ENCODE data around the gene JAKMIP1.

Gene JAKMIP1

DNA sequence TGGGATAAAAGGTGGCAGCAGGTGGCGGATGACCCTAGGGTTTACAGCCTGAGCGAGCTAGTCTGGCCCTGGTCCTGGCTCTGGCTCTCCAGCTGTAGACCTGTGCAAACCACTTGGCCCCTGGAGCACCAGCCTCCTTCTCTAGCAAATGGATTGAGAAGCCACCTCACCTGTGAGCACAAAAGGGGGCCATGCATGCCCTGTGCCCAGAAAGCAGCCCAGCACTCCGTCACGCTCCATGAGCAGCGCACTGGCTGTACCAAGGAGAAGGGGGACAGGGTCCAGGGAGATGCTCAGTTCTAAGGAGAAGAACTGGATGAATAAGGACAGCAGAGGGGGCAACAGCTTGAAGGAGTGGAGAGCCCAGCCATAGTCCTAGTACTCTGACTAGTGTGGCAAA is 135.2 kb downstream of the JAKMIP1 start:
- no peak for DNase-seq (ENCODE audit: low read depth in 2 of 2)

DNA sequence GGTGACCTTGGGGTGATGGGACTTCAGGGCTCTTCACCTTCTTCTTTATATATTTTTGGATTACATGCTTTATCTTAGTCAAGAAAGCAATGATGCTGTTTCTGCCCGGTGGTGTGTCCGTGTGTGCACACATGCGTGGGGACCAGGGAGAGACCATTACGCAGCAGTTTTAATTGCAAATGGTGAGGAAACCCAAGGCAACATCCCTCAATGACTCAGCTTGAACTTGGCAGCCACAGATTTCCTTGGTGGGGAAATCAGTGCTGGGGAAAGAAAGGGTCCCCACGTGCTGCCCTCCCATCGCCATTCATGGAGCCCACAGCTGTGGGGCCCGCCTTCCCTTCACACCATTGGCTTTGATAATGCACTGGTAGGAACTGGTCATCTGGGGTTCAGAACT is 136.0 kb downstream of the JAKMIP1 start:
- DNase-seq (ENCODE audit: low read depth in 2 of 2): no peak

DNA sequence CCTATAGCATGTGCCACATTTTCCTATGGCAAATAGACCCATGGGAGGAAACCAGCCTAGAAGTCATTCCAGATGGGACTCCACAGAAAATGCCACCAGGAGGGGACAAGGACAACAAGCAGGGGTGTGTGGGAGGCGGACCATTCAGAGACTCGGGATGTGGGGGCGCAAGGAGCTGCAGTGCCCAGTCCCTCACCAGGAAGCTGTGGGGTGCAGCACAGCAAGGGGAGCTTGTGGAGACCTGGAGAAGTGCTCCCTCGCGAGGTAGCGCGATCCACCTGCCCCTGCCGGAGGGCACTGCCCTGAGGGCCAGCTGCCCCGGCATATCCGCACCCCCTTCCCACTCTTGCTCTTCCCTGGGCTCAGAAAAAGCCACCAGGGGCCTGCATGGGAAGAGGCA is 136.7 kb downstream of the JAKMIP1 start:
- DNase-seq (ENCODE audit: low read depth in 2 of 2): no peak

DNA sequence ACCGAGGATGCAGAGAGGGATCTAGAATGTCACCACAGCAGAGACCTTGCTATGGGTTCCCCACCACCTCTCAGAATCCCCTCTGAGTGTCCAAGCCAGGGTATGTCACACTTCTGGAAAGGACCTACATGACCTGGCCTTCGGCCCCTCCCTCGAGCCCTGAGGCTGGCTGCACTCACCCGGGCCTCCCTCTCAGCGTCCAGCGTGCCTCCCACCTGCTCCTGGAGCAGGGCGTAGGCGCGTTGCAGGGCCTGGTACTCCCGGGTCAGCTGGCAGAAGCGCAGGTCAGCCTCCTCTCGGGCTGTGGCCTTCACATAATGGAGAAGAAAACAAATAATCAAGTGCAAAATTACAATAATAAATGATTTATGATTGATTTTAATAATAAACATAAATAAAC is 138.2 kb downstream of the JAKMIP1 start:
- DNase-seq (ENCODE audit: low read depth in 2 of 2): no peak

DNA sequence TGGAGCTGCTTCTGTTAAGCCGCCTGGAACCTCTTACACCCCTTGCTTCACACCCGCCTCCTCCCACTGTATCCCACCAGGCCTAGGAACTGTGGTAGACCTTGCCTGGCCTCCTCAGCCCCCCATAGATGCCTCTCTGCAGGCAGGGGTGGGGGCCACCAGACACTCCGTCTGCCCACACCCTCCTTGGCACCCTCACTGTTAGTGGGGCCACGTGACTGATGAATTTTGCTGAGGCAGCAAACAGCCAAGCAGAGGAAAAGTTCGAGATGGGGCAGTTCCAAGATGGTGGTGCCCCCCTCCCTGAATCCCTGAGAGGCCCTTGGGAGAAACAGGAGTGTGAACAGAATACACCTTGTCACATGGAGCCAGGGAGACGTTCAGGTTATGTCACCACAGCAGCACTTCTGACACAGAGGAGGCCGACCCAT is 141.0 kb downstream of the JAKMIP1 start:
- DNase-seq (ENCODE audit: low read depth in 2 of 2): no peak

DNA sequence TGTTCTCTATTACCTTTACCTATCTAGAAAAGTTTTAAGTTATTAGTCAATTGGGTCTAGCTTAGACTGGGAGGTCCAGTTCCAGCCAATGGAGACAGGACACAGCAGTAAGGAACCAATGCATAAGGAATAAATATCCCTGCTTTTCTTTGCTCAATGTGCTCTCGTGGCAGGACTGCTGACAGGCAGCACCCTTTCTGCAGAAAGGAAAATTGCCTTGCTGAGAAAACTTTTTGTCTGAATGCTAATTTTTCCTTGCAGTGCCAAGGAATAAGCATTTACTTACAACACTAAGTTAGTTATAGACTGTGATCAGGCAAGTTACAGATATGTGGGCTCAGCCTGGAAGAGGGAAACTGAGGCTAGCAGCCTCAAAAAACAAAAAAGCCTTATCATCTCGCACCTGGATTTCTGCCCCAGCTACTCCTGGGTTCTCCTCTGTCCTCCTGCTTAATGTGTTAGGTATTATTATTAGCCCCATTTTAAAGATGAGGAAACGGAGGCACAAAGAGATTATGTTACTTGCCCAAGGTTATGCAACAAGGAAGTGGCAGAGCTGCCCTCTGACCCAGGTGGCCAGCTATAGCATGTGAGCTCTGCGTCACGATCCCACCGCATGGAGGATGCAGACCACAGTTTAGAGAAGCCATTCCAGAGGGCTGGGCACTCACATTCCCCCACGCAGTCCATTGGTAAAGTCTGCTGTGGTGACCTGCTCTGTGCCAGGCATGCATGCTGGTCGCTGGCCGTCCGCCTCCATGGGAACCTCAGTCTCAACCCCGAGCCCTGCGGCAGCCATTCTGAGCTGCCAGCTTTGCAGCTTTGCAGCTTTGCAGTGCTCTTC is 141.6 kb downstream of the JAKMIP1 start:
- DNase-seq (ENCODE audit: low read depth in 2 of 2): no peak

DNA sequence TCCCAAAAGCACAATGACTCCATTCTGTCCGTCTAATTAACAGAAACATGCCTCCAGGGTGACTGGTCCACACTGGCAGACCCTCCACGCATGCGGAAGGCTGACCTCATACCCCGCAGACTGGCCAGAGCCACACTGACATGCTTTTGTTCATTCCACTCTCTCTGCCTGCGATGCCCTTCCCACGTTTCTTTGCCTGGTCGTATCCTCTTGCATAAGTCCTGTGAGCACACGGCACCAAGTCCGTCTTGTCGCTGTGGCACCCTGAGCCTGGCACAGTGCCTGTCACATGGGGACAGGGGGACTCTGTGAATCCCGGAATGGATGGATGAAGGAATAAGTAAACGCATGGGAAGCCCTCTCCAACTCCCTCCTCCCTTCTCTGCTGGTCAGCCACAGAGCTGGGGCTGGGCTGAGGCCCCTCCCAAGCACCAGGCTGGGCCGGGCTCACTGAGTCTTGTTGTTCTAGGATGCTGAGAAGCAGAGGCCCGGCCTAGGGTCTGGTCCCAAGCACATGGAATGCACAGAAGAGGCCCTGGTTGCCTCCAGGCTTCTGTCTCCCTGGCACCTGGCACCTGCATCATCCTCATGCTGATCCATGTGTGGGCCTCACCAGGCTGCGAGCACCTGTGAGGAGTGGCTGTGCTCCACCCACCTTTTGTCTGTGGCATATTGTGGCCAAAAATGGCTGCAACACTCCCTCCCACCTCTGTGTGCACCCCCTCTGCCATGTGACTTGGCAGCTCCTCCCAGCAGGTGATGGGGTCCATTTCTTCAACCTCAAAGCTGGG is 143.2 kb downstream of the JAKMIP1 start:
- no peak for DNase-seq (ENCODE audit: low read depth in 2 of 2)

DNA sequence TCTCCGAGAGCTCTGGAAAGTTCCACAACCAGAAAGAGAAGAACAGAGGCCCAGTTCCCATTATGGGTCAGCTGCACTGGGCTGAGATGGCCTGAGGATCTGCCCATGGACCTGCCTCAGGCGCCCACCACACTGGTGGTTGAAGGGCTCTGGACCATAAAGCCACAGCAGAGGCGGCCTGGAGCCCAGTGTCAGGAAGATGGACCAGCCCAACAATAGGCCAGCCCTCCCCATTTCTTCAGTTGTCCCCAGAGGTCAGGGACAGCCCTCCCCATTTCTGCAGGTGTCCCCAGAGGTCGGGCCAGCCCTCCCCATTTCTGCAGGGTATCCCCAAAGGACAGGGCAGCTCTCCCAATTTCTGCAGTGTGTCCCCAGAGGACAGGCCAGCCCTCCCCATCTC is 144.9 kb downstream of the JAKMIP1 start:
- DNase-seq (ENCODE audit: low read depth in 2 of 2): no peak

DNA sequence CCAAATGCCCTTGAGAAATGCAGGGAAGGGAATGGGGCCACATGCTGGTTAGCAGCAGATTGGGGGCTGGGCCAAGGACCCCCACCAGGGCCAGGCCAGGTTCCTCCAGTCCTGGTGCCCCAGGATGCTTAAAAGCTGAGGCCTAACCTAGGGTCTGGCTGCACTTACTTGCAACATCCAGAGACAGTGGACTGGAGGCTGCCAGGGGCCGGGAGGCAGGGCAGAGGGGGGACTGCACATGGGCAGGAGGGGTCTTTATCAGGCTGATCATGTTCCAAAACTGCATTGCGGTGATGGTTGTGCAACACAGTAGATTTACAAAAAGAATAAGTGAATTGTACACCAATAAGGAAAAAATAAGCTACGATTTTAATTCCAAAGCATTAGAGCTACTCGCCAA is 145.3 kb downstream of the JAKMIP1 start:
- no peak for DNase-seq (ENCODE audit: low read depth in 2 of 2)

DNA sequence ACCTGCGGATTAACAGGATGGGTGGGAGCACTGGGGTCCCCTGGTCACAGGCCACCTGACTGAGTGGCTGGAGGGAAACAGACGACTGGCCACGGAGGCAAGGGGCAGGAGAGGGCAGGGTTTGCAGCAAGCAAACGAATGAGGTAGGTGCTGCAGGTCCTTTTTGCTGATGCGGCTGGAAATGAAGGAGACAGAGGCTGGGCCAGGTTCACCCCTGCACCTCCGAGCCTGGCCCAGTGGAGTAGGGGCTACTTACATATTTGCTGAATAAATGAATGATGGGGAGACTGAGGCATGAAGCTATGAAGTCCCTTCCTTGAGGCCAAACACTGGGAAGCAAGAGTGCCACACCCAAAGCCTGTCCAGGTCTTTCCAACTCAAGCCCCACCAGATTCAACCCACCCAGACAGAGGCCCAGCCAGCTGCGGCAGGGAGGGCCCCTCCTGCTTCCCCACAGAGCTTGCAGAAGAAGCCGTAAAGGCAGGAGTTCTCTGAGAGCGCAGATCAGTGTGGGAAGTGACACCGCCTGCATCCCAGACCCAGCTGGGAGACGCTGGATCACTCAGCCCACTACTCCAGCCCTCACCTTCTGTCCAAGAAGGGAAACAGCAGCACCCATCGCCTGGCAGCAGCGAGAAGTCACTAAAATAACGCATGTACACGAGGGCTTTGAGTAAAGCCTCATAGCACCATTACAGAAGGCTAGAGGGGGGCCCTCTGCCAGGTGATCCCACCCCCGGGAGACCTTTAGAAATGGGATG is 146.0 kb downstream of the JAKMIP1 start:
- no peak for DNase-seq (ENCODE audit: low read depth in 2 of 2)

DNA sequence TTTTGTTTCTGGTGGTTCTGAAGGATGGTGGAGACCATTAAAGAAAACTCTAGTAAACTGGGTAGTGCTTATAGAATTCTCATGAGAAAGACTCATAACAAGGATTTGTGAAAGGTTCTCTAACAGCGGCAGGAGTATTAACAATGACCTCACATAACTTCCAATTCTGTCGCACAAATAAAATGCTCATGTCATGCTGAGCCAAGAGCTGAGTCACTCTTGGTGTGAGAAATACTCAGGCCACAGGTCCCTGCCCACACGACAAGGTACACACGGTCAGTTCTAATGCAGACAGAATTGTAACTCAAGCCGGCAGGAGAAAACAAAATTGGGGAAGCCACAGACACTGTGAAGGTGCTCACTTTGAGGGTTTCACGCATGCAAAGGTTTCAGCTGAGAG is 147.7 kb downstream of the JAKMIP1 start:
- no peak for DNase-seq (ENCODE audit: low read depth in 2 of 2)

DNA sequence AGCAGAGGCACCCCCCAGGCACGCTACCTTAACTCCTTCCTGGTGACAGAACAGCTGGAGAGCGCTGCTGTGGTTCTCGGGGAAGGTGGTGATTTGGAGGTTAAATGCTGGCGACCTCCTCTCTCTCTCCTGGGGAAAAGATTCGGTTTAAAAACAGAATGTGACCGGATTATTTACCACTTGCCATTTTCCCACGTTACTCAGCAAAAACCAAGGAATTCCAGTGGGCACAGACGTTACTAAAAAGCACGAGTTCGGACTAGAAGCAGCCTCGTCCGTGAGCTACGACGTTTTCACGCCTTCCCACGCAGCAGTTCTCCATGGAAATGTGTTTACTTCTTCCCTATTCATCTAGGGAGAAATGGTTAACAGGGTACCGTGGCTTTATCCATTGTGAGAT is 149.8 kb downstream of the JAKMIP1 start:
- DNase-seq (ENCODE audit: low read depth in 2 of 2): no peak

DNA sequence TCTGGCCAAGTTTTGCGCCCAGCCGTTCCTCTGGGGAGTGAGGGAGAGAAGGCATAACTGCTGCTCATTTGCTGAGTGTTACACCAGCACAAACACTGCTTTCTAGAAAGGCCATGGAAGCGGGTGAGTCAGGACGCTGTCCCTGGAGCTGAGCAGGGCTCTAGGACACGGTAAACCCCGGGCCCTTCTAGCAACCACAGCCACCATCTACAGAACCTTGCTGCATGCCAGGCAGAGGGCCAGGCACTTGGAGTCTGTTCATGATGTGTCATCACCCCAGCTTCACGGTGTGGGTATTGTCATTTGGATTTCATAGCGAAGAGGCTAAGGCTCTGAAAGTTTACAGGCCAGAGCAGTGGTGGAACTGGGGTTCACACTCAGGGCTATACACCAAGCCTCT is 150.4 kb downstream of the JAKMIP1 start:
- no peak for DNase-seq (ENCODE audit: low read depth in 2 of 2)

DNA sequence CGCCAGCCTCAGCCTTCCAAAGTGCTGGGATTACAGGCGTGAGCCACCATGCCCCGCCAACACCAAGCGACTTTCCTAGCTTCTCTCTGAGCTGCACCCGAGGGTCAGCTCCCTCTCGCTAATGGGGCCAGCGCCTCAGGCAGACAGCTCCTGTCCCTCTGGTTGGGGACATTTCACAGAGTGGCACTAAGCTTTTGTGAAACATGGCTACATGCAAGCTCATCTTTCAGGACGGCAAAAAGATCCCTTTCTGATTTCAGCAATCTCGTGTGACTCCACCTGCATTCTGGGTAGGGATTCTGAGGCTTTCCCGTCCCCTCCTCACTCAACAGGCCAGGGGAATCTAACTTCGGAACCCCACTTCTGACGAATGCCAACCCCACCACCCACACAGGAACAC is 151.1 kb downstream of the JAKMIP1 start:
- no peak for DNase-seq (ENCODE audit: low read depth in 2 of 2)

DNA sequence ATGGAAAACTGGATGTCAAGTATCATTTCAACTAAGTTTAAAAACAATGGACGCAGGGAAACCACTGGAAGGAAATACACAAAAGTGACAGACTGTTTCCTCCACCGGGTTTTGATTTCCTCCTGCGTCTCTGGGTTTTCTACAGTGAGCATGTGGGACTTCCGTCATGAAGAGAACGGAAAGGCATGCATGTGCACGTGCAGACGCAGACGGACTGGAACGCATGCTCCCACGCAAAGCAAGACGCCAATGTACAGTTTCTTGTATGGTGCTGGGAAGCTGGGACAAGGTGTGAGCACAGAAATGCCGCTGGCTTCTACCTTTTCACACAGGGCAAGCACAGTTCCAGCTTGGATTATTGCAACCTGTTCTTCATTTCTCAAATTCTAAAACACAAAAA is 151.8 kb downstream of the JAKMIP1 start:
- DNase-seq (ENCODE audit: low read depth in 2 of 2): no peak

DNA sequence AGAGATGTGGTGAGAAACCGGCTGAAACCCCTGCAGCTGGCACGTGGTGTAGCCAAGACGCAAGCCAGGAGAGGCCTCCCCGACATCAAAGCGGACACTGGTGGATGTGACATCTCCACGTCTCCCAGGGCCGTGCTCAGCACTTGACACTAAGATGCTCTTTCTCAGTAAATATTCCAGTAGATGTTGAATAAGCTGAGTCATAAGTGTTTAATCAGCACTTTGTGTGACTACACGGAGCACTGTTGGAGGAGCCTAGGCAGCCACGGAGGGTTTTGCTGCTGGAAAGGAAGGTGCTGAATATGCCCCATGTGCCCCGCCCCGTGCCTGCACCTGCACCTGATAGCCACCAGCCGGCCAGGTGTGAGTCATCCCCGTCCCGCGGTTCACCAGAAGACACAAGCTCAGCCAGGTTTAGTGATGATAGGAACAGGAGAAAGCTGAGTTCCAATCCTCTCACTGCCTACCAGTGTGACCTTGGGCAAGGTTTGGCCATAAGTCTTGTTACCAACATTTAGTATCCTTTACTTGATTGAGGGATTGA is 153.1 kb downstream of the JAKMIP1 start:
- DNase-seq (ENCODE audit: low read depth in 2 of 2): no peak

DNA sequence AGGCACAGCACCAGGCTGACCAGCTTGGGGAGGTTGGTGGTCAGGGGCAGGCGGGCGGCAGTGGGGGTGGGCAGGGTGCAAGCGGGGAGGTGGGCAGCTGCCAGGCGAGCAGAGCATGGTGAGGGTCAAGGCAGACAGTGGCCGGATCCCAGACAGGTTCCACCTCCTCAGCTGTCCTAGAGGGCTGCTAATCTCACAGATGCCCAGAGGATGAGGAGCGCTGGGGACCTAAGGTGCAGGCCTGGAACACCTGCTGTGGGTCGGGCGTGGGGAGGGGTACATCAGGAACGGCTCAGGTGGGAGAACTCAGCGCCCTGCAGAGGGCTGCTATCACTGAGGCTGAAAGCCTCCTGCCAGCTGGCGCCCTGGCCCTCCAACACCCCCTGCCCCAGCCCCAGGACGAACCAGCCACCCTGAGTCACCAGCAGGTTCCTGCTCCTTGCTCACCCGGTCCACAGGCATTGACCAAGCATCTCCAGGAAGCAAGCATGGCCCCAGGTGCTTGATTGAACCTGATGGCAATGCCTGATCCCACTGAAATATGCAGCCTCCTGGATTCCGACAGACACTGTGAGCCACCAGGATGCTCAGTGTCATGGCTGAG is 153.7 kb downstream of the JAKMIP1 start:
- DNase-seq (ENCODE audit: low read depth in 2 of 2): no peak

DNA sequence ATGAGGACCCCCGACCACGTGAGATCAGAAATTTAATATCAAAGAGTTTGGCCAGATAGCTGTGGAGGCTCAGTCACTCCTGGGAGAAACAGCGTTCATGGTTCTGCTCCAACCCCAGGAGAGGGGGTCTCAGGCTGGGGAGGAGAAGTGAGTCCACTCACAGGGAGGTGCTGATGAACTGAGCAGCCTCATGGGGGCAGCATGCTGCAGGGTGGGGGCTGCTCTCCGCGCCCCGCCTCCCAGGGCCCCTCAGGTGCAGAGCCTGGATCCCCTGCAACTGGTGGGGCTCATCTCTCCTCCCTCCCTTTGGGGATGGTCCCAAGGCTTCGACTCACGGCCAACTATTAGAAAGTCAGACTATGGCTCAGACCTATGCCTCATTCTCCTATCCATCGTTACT is 155.5 kb downstream of the JAKMIP1 start:
- no peak for DNase-seq (ENCODE audit: low read depth in 2 of 2)

DNA sequence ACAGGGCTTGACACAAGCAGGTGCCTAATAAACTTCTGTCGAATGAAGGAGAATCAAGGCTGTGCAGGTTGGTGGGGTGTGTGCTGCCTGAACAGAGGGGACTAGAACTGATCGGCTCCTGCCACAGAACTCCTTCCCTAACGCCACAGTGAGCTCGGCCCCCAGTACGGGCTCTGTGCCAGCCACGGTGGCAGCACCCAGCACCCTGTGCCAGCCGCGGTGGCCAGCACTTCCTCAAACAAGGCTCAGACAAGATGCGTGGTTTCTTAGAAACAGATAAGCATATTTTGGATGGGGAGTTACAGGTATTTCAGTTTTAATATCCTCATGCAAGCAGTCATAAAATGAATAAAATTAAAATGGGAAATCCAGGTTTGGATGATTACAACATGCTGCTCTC is 156.1 kb downstream of the JAKMIP1 start:
- no peak for DNase-seq (ENCODE audit: low read depth in 2 of 2)

DNA sequence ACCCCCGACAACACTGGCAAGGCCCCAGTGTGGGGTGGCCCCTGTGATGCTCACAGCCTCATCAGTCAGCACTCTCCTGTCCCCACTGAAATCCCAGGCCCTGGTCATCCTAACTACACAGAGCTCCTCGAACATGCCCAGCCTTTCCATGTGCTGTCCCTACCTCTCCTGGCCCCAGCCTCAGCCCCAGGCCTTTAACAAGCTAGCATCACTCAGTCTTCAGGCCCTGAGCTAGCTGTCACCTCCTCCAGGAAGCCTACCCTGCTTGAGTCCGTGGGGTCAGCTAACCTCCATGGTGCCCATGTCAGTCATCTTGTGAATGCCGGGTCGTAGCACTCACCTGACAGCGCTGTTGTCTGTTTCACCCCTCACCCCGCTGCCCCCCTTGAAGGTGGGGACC is 156.5 kb downstream of the JAKMIP1 start:
- no peak for DNase-seq (ENCODE audit: low read depth in 2 of 2)

DNA sequence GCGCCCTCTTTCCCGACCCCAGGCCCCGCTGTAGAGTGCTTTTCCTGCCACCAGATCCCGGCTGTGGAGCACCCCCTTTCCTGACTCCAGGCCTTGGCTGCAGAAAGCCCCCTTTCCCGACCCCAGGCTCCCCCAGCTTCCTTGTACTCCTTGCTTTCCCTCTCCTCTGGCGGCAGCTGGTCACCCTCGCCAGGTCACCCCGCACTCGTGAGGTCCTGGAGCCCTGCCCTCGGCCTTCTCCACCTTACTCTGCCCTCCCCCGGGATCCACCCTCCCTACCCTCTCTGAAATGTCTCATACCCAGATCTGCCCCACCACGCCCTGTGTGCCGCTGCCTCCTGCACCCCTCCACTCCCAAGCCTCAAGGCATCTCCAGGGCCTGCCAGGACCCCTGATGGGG is 157.2 kb downstream of the JAKMIP1 start:
- no peak for DNase-seq (ENCODE audit: low read depth in 2 of 2)

Measured in fibroblast of skin of left biceps (primary cell).